Panc1 (cell line): ENCODE results near the gene CAPN15. TPM values are rescaled to one million over a fixed set of nuclear protein-coding genes. Genes with fewer than 3 reads are reported as not detected.

Experiments
- ATAC-seq: fragments of 200-7000 bp; cut with Tn5 transposase; 2 replicates; pipeline ENCODE4 v1.9.1; 2020; ENCODE audit warnings: mild to moderate bottlenecking, moderate library complexity
- BruUV-seq: library from RNA; stranded (reverse); fragments of 400-500 nt; replicated peaks from 2 replicates; lab custom pipeline; 2021; lab: Mats Ljungman, UMichigan
- CTCF ChIA-PET: fragments of 300-600 bp; sonication (Branson Sonifier 250); formaldehyde crosslinking; loops from one replicate; lab custom pipeline; 2022; ENCODE audit warnings: antibody characterized with exemption; lab: Charles Lee
- POLR2A ChIA-PET: fragments of 300-600 bp; sonication (Branson Sonifier 250); formaldehyde crosslinking; loops from one replicate; lab custom pipeline; 2022; ENCODE audit warnings: antibody characterized with exemption; lab: Charles Lee
- DNase-seq: peaks from one replicate; pipeline ENCODE4 v3.0.0-alpha.2; 2010; ENCODE audit warnings: low read depth, low spot score
- H3K27ac ChIP-seq: 2 replicates; pipeline ENCODE4 v1.5.1; 2011; ENCODE audit warnings: mild to moderate bottlenecking, low read length, inconsistent platforms
- H3K27me3 ChIP-seq: fragments of 200-500 bp; sonication (Bioruptor generic); 2 replicates; pipeline ENCODE4 v1.6.0; 2014; ENCODE audit warnings: low read length, inconsistent platforms; ENCODE audit not compliant: control insufficient read depth, insufficient read depth
- H3K36me3 ChIP-seq: fragments of 200-500 bp; sonication (Bioruptor generic); 2 replicates; pipeline ENCODE4 v1.5.1; 2014; ENCODE audit warnings: inconsistent platforms, mild to moderate bottlenecking, low read length, moderate library complexity; ENCODE audit not compliant: control insufficient read depth, insufficient read depth
- H3K4me1 ChIP-seq: 2 replicates; pipeline ENCODE4 v1.5.1; 2011; ENCODE audit warnings: inconsistent platforms, mild to moderate bottlenecking, low read length, moderate library complexity; ENCODE audit not compliant: control insufficient read depth, insufficient read depth
- H3K4me3 ChIP-seq, 2 experiments: 2 replicates each; pipeline ENCODE4 v1.5.1; 2011 to 2012; ENCODE audit warnings: low read depth in 2 of 2, low read length in 2 of 2, mild to moderate bottlenecking in 2 of 2, inconsistent platforms in 1 of 2, moderate library complexity in 1 of 2
- H3K9me3 ChIP-seq: fragments of 200-500 bp; sonication (Bioruptor generic); 2 replicates; pipeline ENCODE4 v1.5.1; 2014; ENCODE audit warnings: low read depth, mild to moderate bottlenecking, inconsistent platforms, low read length, moderate library complexity; ENCODE audit not compliant: control insufficient read depth, insufficient read depth
- POLR2AphosphoS5 ChIP-seq: IDR thresholded peaks from 2 replicates; pipeline ENCODE4 v1.6.1; 2012; ENCODE audit warnings: mild to moderate bottlenecking, low read depth, low read length, moderate library complexity
- REST ChIP-seq, 2 experiments: IDR thresholded peaks; 2 replicates each; pipeline ENCODE4 v1.6.1; 2011 to 2012; ENCODE audit warnings: low read depth in 2 of 2, control low read depth in 1 of 2, low read length in 1 of 2, mild to moderate bottlenecking in 1 of 2, moderate library complexity in 1 of 2; ENCODE audit not compliant: insufficient read depth in 1 of 2
- SIN3A ChIP-seq: IDR thresholded peaks from 2 replicates; pipeline ENCODE4 v1.6.1; 2012; ENCODE audit warnings: low read depth, mild to moderate bottlenecking, low read length, moderate library complexity, borderline replicate concordance; ENCODE audit not compliant: insufficient read depth
- TCF7L2 ChIP-seq: IDR thresholded peaks from 2 replicates; pipeline ENCODE4 v1.6.1; 2011; ENCODE audit warnings: mild to moderate bottlenecking, low read depth, low read length, inconsistent platforms
- in situ Hi-C: cut with HindIII; loops from 2 replicates; pipeline ENCODE4 v1.10.0; 2016; ENCODE audit warnings: low sequenced_read_pairs, low pct_unique_long_range_greater_than_20kb
- intact Hi-C: fragments of 100-400 bp; cut with micrococcal nuclease; formaldehyde crosslinking; loops from one replicate; pipeline ENCODE4 v1.10.0; 2022; ENCODE audit not compliant: unreplicated experiment
- total RNA-seq: library from RNA; stranded (reverse); gene quantifications from one replicate; pipeline ENCODE4 v1.2.1, GENCODE V29; 2021; ENCODE audit not compliant: unreplicated experiment
- TF ChIP-seq, protein P1 (sequence below): fragments of 450-650 bp; IDR thresholded peaks from 2 replicates; pipeline ENCODE4 v1.5.1; 2017; ENCODE audit warnings: mild to moderate bottlenecking

The CAPN15 gene
- total RNA-seq, 1 experiment from 2014 or later, result 78.5 TPM

GRCh38 chr16:503150-504071 lies 24.1 kb upstream of the CAPN15 start:
- intact Hi-C loops, result no loop called here
- Histone ChIP-seq H3K4me1 (no peaks in the 10 kb centered on the region), H3K27me3 (no peaks in the 10 kb centered on the region), H3K27ac (no peak overlapping the region), H3K9me3 (no peaks in the 10 kb centered on the region), H3K4me3 (no peak overlapping the region), H3K36me3 (no peaks in the 10 kb centered on the region; the same call in 1 of the 2 replicates)
- ChIA-PET POLR2A (no interaction called here), CTCF (no interaction called here)
- ATAC-seq, result peak; percentile 20; the same call in 1 of the 2 replicates
- in situ Hi-C loops, result no loop called here
- TF ChIP-seq, protein P1, sequence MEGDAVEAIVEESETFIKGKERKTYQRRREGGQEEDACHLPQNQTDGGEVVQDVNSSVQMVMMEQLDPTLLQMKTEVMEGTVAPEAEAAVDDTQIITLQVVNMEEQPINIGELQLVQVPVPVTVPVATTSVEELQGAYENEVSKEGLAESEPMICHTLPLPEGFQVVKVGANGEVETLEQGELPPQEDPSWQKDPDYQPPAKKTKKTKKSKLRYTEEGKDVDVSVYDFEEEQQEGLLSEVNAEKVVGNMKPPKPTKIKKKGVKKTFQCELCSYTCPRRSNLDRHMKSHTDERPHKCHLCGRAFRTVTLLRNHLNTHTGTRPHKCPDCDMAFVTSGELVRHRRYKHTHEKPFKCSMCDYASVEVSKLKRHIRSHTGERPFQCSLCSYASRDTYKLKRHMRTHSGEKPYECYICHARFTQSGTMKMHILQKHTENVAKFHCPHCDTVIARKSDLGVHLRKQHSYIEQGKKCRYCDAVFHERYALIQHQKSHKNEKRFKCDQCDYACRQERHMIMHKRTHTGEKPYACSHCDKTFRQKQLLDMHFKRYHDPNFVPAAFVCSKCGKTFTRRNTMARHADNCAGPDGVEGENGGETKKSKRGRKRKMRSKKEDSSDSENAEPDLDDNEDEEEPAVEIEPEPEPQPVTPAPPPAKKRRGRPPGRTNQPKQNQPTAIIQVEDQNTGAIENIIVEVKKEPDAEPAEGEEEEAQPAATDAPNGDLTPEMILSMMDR, result no peak
- TF ChIP-seq POLR2AphosphoS5 (no peak), REST (IDR thresholded peaks at IDR 0.05; ENCODE audit: insufficient read depth in 1 of 2, low read depth in 2 of 2, low read length in 1 of 2) (no peak), SIN3A (no peak), TCF7L2 (no peak)
- BruUV-seq, result no TSS peak
- DNase-seq, result no peak

DNA sequence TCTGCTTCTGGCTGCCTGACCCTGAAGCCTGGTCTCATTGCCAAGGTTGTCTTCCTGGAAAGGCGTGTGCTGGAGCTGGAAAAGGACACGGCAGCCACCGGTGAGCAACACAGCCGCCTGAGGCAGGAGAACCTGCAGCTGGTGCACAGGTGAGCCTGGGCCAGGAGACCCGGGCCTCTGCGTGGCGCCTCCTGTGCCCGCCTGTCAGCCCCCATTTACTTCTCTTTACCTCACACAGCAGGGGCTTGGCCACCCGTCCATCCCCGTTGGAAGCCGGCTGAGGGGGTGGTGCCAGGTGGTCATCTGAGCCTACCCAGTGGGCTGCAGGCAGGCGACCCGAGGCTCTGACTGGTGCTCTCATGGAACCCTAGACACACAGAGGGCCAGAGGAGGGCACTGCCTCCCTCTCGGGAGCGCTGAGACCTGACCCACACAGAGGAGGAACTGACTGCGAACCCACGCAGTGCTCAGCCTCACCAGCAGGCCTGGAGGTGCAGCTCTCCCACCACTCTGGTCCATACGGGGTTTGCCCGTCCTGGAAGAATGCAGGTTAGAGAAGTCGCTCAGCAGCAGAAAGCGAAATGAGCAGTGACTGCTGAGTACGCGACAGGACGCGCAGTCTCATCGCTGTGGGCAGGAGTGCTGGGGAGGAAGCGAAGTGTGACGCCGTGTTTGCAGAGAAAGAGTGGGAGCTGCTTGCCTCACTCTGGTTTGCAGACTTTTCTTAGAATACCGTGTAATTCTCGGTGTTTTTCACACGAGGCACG lies 21.9 kb upstream of the CAPN15 start:
- no TSS peak for BruUV-seq
- ChIA-PET POLR2A (no interaction called here), CTCF (interaction anchor here (0.6 kb wide), 1 partner anchor 121 kb away, joined by 3 read pairs; no protein-coding TSS in a partner anchor)
- DNase-seq (no peak), ATAC-seq (no peak)
- intact Hi-C loops, result loop anchor here (5.0 kb wide), 1 partner anchor 118 kb away; no protein-coding TSS in a partner anchor
- TF ChIP-seq TCF7L2, result no peak
- H3K36me3 ChIP-seq, result no peaks in the 10 kb centered on the region; the same call in 1 of the 2 replicates
- no peak overlapping the region for H3K4me3 ChIP-seq
- H3K9me3 ChIP-seq, result no peaks in the 10 kb centered on the region
- no peaks in the 10 kb centered on the region for H3K4me1 ChIP-seq
- in situ Hi-C loops, result no loop called here
- H3K27me3 ChIP-seq, result no peaks in the 10 kb centered on the region
- no peak overlapping the region for H3K27ac ChIP-seq
